DND-41 (cell line): ENCODE measurements around the gene AUH.

Source experiments
- ATAC-seq: fragments of 200-7000 bp; cut with Tn5 transposase; 3 replicates; pipeline ENCODE4 v1.9.1; 2021; ENCODE audit warnings: low read depth; ENCODE audit not compliant: insufficient read depth
- DNase-seq: peaks from one replicate; pipeline ENCODE4 v3.0.0-alpha.2; 2020
- H2AFZ ChIP-seq: 2 replicates; pipeline ENCODE4 v1.6.0; 2012; ENCODE audit warnings: low read depth, low read length
- H3K27ac ChIP-seq: 2 replicates; pipeline ENCODE4 v1.5.1; 2012; ENCODE audit warnings: low read length, inconsistent platforms
- H3K27me3 ChIP-seq: fragments of 200-600 bp; sonication (generic); 2 replicates; pipeline ENCODE4 v1.6.0; 2012; ENCODE audit warnings: low read length, mild to moderate bottlenecking, inconsistent platforms; ENCODE audit not compliant: insufficient read depth, poor library complexity
- H3K36me3 ChIP-seq: 2 replicates; pipeline ENCODE4 v1.5.1; 2012; ENCODE audit warnings: low read length, inconsistent platforms; ENCODE audit not compliant: insufficient read depth
- H3K4me1 ChIP-seq: 2 replicates; pipeline ENCODE4 v1.5.1; 2012; ENCODE audit warnings: mild to moderate bottlenecking, low read length; ENCODE audit not compliant: insufficient read depth
- H3K4me2 ChIP-seq: 2 replicates; pipeline ENCODE4 v1.6.0; 2012; ENCODE audit warnings: mild to moderate bottlenecking, moderate library complexity, low read length, inconsistent platforms; ENCODE audit not compliant: insufficient read depth
- H3K4me3 ChIP-seq, 2 experiments: fragments of 200-600 bp in 1 of 2; shearing (Covaris generic) in 1 of 2; 2 replicates each; pipeline ENCODE4 v1.5.1; 2012 to 2016; ENCODE audit warnings: inconsistent platforms in 2 of 2, low read length in 2 of 2, mild to moderate bottlenecking in 2 of 2, low read depth in 1 of 2, moderate library complexity in 1 of 2
- H3K79me2 ChIP-seq: 2 replicates; pipeline ENCODE4 v1.6.0; 2012; ENCODE audit warnings: low read length, inconsistent platforms; ENCODE audit not compliant: insufficient read depth
- H3K9ac ChIP-seq: 2 replicates; pipeline ENCODE4 v1.6.0; 2012; ENCODE audit warnings: low read depth, mild to moderate bottlenecking, inconsistent platforms, low read length, moderate library complexity
- H3K9me3 ChIP-seq: 2 replicates; pipeline ENCODE4 v1.5.1; 2012; ENCODE audit warnings: low read length, moderate library complexity, mild to moderate bottlenecking, inconsistent platforms; ENCODE audit not compliant: insufficient read depth, severe bottlenecking
- H4K20me1 ChIP-seq: 2 replicates; pipeline ENCODE4 v1.6.0; 2012; ENCODE audit warnings: low read length; ENCODE audit not compliant: insufficient read depth
- EZH2 ChIP-seq: IDR thresholded peaks from 3 replicates; pipeline ENCODE4 v1.6.1; 2012; ENCODE audit warnings: borderline replicate concordance, low read depth, mild to moderate bottlenecking, moderate library complexity, low read length, inconsistent platforms; ENCODE audit not compliant: severe bottlenecking
- TF ChIP-seq, protein P1 (sequence below): IDR thresholded peaks from 2 replicates; pipeline ENCODE4 v1.5.1; 2012; ENCODE audit warnings: borderline replicate concordance, low read length, moderate library complexity, mild to moderate bottlenecking; ENCODE audit not compliant: poor library complexity, severe bottlenecking; ENCODE audit errors: extremely low read depth

The AUH gene

DNA sequence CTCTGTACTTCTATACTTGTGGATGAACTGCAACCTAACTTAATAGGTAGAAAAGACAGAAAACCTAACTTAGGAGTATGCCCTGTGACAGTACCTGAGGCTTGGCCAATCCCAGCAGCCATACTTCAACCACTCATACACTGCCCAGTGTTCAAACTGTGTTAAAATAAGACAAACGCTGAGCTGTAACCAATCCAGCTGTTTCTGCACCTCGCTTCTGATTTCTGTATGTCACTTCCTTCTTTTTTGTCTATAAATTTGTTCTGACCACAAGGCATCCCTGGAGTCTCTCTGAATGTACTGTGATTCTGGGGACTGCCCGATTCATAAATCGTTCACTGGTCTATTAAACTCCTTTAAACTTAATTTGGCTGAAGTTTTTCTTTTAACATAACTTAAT, 41.4 kb downstream of the AUH start:
- Histone ChIP-seq H3K9ac (no peak overlapping the region), H2AFZ (no peak overlapping the region), H3K27ac (no peak overlapping the region), H3K36me3 (peaks cover 7% of the 10 kb centered on the region; the same call in 1 of the 2 replicates), H3K9me3 (no peaks in the 10 kb centered on the region), H3K4me1 (no peaks in the 10 kb centered on the region), H4K20me1 (no peaks in the 10 kb centered on the region), H3K4me2 (no peak overlapping the region), H3K79me2 (no peaks in the 10 kb centered on the region), H3K4me3 (no peak overlapping the region), H3K27me3 (no peaks in the 10 kb centered on the region)
- DNase-seq: no peak
- no peak for TF ChIP-seq EZH2
- TF ChIP-seq, protein P1, sequence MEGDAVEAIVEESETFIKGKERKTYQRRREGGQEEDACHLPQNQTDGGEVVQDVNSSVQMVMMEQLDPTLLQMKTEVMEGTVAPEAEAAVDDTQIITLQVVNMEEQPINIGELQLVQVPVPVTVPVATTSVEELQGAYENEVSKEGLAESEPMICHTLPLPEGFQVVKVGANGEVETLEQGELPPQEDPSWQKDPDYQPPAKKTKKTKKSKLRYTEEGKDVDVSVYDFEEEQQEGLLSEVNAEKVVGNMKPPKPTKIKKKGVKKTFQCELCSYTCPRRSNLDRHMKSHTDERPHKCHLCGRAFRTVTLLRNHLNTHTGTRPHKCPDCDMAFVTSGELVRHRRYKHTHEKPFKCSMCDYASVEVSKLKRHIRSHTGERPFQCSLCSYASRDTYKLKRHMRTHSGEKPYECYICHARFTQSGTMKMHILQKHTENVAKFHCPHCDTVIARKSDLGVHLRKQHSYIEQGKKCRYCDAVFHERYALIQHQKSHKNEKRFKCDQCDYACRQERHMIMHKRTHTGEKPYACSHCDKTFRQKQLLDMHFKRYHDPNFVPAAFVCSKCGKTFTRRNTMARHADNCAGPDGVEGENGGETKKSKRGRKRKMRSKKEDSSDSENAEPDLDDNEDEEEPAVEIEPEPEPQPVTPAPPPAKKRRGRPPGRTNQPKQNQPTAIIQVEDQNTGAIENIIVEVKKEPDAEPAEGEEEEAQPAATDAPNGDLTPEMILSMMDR: no peak
- no peak for ATAC-seq

DNA sequence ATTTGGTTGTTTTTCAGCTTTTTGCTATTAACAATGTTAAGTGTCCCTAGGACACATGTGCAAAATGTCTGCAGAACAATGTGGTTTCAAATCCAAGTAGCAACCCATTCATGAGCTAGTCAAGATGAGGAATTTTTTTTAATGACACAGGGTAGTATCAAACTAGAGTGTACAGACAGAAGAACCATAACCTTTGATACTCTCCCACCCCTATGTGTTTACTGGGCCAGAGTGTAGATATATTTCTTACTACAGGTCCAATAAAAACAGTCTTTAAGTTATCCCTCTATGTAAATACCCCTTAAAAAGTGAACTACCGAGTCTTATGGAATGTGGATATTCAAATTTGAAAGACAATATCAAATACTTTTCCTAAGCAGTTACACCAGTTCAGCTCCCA, 45.6 kb downstream of the AUH start:
- Histone ChIP-seq H3K9me3 (no peaks in the 10 kb centered on the region), H3K9ac (no peak overlapping the region), H3K4me1 (no peaks in the 10 kb centered on the region), H3K4me3 (no peak overlapping the region), H2AFZ (no peak overlapping the region), H3K79me2 (no peaks in the 10 kb centered on the region), H3K27ac (no peak overlapping the region), H3K36me3 (peaks cover 3% of the 10 kb centered on the region; the same call in 1 of the 2 replicates), H3K4me2 (no peak overlapping the region), H4K20me1 (no peaks in the 10 kb centered on the region), H3K27me3 (no peaks in the 10 kb centered on the region)
- TF ChIP-seq, protein P1: no peak
- no peak for TF ChIP-seq EZH2
- DNase-seq (no peak), ATAC-seq (no peak)

DNA sequence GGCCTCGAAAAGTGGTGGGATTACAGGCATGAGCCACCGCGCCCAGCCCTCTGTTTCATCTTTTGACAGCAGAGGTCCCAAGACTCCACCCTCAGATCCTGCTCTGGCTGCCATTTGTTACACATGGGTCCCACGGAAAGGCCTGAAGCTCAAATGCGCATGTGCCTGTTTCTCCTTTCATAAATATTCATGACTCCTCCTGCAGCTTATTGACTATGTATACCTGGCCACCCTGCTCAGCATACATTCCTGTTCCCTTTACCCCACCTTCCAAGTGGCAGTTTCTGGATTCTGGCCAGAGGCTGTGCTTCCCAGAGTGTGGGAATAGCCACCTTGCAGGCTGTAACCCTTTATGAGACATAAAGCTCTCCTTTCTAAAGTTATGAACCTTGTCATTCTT, 46.5 kb downstream of the AUH start:
- Histone ChIP-seq H3K9me3 (no peaks in the 10 kb centered on the region), H3K36me3 (peaks cover 3% of the 10 kb centered on the region; the same call in 1 of the 2 replicates), H3K4me1 (no peaks in the 10 kb centered on the region), H3K79me2 (no peaks in the 10 kb centered on the region), H2AFZ (no peak overlapping the region), H3K4me3 (no peak overlapping the region), H3K9ac (no peak overlapping the region), H3K27me3 (no peaks in the 10 kb centered on the region), H4K20me1 (no peaks in the 10 kb centered on the region), H3K27ac (no peak overlapping the region), H3K4me2 (no peak overlapping the region)
- TF ChIP-seq, protein P1: no peak
- no peak for TF ChIP-seq EZH2
- DNase-seq (no peak), ATAC-seq (no peak)
